H1 (cell line): ENCODE measurements around the gene TMEM92. TPM values are rescaled to one million over a fixed set of nuclear protein-coding genes. Genes with fewer than 3 reads are reported as not detected.

Experiments
- CBX5 ChIP-seq: fragments of 300-800, 300-1000 bp; sonication (generic); IDR thresholded peaks from 2 replicates; pipeline ENCODE4 v1.7.1; 2016; ENCODE audit warnings: antibody characterized with exemption, low read length, low read depth
- CREB1 ChIP-seq: IDR thresholded peaks from 2 replicates; pipeline ENCODE4 v1.6.1; 2012; ENCODE audit warnings: inconsistent platforms
- GTF2F1 ChIP-seq: IDR thresholded peaks from 2 replicates; pipeline ENCODE4 v1.6.1; 2012; ENCODE audit warnings: low read depth, low read length, improper control_type of control experiment, borderline replicate concordance
- HDAC6 ChIP-seq: IDR thresholded peaks from one replicate; pipeline ENCODE4 v1.7.1; 2012; ENCODE audit warnings: low read depth, mild to moderate bottlenecking, inconsistent platforms, low read length, moderate library complexity
- MAFK ChIP-seq: IDR thresholded peaks from 2 replicates; pipeline ENCODE4 v1.6.1; 2012; ENCODE audit warnings: low read depth, mild to moderate bottlenecking, improper control_type of control experiment, low read length
- MAX ChIP-seq: IDR thresholded peaks from 2 replicates; pipeline ENCODE4 v1.6.1; 2012; ENCODE audit warnings: inconsistent platforms
- SP4 ChIP-seq: IDR thresholded peaks from 2 replicates; pipeline ENCODE4 v1.6.1; 2012; ENCODE audit warnings: low read length, inconsistent platforms
- SRF ChIP-seq: IDR thresholded peaks from 2 replicates; pipeline ENCODE4 v1.6.1; 2011; ENCODE audit warnings: mild to moderate bottlenecking, low read depth, low read length, moderate library complexity
- polyA plus RNA-seq, 7 experiments: library from polyadenylated mRNA; depleted of rRNA in 3 of 7; stranded (reverse) in 5 of 7; unstranded in 2 of 7; fragments of >200 nt in 5 of 7; fragments of 200-250 nt in 2 of 7; gene quantifications; 1 replicate in 5 of 7; 2 replicates in 1 of 7; 4 replicates in 1 of 7; pipeline versions ENCODE4 v1.2.1 to v1.2.3, GENCODE V29; 2011 to 2013; ENCODE audit warnings: missing spikeins in 2 of 7, mixed read lengths in 2 of 7
- total RNA-seq: library from RNA; stranded (reverse); fragmentation: NEBNext Ultra II Directional; extraction: Animal tissue kit (Norgen Biotek cat#: 25700); gene quantifications from 2 replicates; pipeline ENCODE4 v1.2.1, GENCODE V29; 2021

Gene TMEM92
- total and polyA plus RNA-seq, 2 of the 8 experiments (the other 6 are each of a cell fraction or from before 2014, with no cell fraction given), result 11.9 to 24.8 TPM

GRCh38 chr17:50307654-50308053, 33.4 kb downstream of the TMEM92 start (continued):
- no peak for TF ChIP-seq GTF2F1
- no peak for TF ChIP-seq CBX5
- TF ChIP-seq HDAC6, result no peak
- TF ChIP-seq SP4, result no peak
- TF ChIP-seq MAX, result no peak
- TF ChIP-seq CREB1, result no peak
- no peak for TF ChIP-seq MAFK
- no peak for TF ChIP-seq SRF
